GM19043 (cell line): ENCODE measurements around the gene ZNF124.

ENCODE experiments used
- ATAC-seq: cut with Tn5 transposase; IDR thresholded peaks from one replicate; pipeline ENCODE4 v1.9.1; 2021; ENCODE audit warnings: low read depth; ENCODE audit not compliant: unreplicated experiment

The ZNF124 gene

GRCh38 chr1:247114351-247115140, 57.3 kb downstream of the ZNF124 start:
- ATAC-seq = no peak

GRCh38 chr1:247113733-247114271, 58.0 kb downstream of the ZNF124 start:
- no peak for ATAC-seq

- ATAC-seq = no peak
Observed at GRCh38 chr1:247113094-247113497, 58.7 kb downstream of the ZNF124 start.

- no peak for ATAC-seq
Observed at GRCh38 chr1:247112479-247112781, 59.4 kb downstream of the ZNF124 start.

GRCh38 chr1:247111700-247112478, 59.9 kb downstream of the ZNF124 start:
- no peak for ATAC-seq

- ATAC-seq = no peak
Observed at GRCh38 chr1:247111259-247111699, 60.5 kb downstream of the ZNF124 start.

GRCh38 chr1:247110627-247111258, 61.1 kb downstream of the ZNF124 start:
- no peak for ATAC-seq

- ATAC-seq = no peak
Observed at GRCh38 chr1:247107694-247108093, 64.1 kb downstream of the ZNF124 start.

GRCh38 chr1:247105966-247106365, 65.9 kb downstream of the ZNF124 start:
- no peak for ATAC-seq
